AG10803 (cell line): ENCODE data around the gene NOSIP.

Experiments used
- DNase-seq: peaks from one replicate; pipeline ENCODE4 v3.0.0; 2010; ENCODE audit warnings: low read depth
- H3K4me3 ChIP-seq: 2 replicates; pipeline ENCODE4 v1.5.1; 2011; ENCODE audit warnings: mild to moderate bottlenecking, low read length, control low read depth
- TF ChIP-seq, protein P1 (sequence below): conservative IDR thresholded peaks from 2 replicates; pipeline ENCODE4 v1.5.1; 2011; ENCODE audit warnings: mild to moderate bottlenecking, low read length, control low read depth, inconsistent platforms

NOSIP gene

DNA sequence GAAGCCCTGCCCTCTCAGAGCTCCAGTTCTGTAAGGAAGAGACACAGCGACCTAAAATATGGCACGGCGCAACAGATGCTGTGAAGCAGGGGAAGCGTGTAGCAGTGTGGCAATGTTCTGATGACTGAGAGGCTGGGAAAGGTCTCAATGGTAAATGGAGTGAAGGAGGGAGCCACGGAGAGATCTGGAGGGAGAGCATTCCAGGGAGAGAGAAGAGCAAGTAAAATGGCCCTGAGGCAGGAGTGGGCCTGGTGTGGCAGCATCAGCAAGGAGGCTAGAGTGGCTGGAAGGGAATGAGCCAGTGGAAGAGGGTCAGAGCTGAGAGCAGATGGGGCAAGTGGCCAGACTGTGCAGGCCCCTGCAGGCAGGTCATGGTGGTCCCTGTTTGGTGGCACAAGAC lies 36.2 kb downstream of the NOSIP start:
- no peak for DNase-seq
- H3K4me3 ChIP-seq, result no peak overlapping the region
- TF ChIP-seq, protein P1, sequence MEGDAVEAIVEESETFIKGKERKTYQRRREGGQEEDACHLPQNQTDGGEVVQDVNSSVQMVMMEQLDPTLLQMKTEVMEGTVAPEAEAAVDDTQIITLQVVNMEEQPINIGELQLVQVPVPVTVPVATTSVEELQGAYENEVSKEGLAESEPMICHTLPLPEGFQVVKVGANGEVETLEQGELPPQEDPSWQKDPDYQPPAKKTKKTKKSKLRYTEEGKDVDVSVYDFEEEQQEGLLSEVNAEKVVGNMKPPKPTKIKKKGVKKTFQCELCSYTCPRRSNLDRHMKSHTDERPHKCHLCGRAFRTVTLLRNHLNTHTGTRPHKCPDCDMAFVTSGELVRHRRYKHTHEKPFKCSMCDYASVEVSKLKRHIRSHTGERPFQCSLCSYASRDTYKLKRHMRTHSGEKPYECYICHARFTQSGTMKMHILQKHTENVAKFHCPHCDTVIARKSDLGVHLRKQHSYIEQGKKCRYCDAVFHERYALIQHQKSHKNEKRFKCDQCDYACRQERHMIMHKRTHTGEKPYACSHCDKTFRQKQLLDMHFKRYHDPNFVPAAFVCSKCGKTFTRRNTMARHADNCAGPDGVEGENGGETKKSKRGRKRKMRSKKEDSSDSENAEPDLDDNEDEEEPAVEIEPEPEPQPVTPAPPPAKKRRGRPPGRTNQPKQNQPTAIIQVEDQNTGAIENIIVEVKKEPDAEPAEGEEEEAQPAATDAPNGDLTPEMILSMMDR, result no peak

DNA sequence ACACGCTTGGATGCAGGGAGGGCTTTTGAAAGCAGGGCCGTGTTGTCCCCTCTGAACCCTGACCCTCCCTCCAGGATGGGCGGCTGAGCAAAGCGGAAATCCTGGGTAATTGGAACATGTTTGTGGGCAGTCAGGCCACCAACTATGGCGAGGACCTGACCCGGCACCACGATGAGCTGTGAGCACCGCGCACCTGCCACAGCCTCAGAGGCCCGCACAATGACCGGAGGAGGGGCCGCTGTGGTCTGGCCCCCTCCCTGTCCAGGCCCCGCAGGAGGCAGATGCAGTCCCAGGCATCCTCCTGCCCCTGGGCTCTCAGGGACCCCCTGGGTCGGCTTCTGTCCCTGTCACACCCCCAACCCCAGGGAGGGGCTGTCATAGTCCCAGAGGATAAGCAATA lies 37.3 kb downstream of the NOSIP start:
- DNase-seq, result no peak
- TF ChIP-seq, protein P1, result no peak
- H3K4me3 ChIP-seq, result no peak overlapping the region

DNA sequence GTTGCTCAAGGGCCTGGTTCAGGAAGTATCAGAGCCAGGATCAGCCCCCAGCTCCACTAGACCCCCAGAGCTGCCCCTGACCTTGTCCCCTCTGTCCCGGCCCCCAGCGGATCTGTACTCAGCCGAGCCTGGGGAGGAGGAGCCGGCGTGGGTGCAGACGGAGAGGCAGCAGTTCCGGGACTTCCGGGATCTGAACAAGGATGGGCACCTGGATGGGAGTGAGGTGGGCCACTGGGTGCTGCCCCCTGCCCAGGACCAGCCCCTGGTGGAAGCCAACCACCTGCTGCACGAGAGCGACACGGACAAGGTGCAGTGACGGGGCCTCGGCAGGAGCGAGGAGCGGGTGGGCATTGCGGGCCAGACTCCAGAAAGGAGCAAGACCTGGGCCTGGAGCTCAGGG lies 37.9 kb downstream of the NOSIP start:
- no peak for DNase-seq
- no peak overlapping the region for H3K4me3 ChIP-seq
- TF ChIP-seq, protein P1, result no peak

DNA sequence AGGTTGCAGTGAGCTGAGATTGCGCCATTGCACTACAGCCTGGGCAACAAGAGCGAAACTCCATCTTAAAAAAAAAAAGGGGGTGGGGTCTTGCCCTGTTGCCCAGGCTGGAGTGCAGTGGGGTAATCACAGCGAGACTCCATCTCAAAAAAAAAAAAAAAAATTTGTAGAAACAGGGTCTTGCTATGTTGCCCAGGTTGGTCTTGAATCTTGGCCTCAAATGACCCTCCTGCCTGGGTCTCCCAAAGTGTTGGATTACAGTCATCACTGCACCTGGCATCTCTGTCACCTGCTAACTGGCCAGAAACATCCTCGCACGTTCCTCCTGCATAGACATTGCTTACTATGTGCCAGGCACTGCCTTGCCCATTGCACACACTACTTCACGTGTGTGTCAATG lies 38.4 kb downstream of the NOSIP start:
- H3K4me3 ChIP-seq, result no peak overlapping the region
- TF ChIP-seq, protein P1, result no peak
- no peak for DNase-seq

DNA sequence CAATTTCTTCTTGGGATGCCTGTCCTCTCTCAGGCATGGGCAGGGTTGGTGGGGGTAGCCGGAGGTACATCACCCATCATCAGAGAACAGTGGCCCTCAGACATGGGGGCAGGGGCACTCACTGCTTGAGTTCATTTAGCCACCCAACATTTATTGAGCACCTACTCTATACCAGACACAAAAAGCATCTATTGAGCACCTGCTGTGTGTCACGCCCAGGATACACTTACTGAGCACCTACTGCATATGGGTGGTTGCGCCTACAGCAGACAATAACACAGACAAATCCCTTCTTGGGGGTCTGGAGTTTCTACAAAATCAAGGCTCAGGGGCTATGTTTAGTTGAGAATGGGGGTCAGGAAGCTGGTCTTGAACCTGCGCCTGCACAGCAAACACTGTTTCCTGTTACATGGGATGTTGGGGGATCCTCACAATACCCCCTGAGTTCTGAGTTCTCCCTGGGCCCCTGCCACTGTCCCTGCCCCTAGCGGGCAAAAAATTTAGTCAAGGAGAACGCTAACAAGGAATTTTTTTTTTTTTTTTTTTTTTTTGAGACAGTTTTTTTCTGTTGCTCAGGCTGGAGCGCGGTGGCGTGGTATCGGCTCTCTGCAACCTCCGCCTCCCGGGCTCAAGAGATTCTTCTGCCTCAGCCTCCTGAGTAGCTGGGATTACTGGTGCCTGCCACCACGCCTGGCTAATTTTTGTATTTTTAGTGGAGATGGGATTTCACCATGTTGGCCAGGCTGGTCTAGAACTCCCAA lies 41.0 kb downstream of the NOSIP start:
- TF ChIP-seq, protein P1, result 0 out of 2 replicates have a peak, but pooled peaks have one; percentile 3
- DNase-seq, result no peak
- no peak overlapping the region for H3K4me3 ChIP-seq

DNA sequence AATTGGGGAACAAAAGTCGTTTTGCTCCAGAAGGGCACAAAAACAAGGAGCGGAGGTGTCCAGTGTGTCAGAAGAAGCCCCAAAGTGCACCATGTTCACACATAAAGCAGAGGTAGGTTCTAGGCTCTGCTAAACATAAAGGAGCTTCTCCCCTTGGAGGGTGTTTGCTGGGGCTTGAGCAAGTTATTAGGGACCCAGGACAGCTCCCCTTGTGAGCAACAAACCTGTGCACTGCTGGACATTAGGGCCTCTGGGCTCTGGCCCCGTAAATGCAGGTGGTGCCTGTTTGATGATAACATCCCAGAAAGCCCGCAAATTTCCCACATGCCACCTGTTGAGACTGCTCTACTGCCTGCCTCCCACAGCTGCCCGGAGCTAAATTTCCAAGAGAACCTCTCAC lies 41.7 kb downstream of the NOSIP start:
- H3K4me3 ChIP-seq, result no peak overlapping the region
- no peak for DNase-seq
- TF ChIP-seq, protein P1, result no peak

DNA sequence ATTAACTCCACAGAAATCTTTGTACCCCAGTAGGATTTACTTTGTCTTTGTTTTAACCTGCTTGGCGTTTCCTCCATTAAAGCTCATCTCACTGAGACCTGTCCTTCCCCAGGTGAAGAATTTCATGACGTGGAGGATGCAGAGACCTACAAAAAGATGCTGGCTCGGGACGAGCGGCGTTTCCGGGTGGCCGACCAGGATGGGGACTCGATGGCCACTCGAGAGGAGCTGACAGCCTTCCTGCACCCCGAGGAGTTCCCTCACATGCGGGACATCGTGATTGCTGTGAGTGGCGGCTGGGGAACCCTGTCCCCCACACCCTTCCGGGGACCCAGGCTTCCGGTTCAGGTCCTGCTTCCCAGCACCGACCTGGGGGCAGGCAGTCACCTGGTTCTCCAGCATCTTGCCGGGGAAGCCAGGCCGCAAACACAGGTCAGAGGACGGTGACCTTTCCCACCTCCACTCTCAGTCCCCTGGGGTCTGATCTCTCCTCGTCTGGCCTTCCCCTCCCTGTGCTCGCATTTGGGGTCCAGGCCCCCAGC lies 43.4 kb downstream of the NOSIP start:
- H3K4me3 ChIP-seq, result no peak overlapping the region
- DNase-seq, result no peak
- TF ChIP-seq, protein P1, result no peak
